ENCODE results near the gene KRT28. TPM values are rescaled to one million over a fixed set of nuclear protein-coding genes. Genes with fewer than 3 reads are reported as not detected.

Gene KRT28
- polyA plus RNA-seq (2013, experiment 1 of 2): not detected
- not detected for polyA plus RNA-seq (2013, experiment 2 of 2)

- Histone ChIP-seq H3K27ac (ENCODE audit: low read depth, low read length, severe bottlenecking) (no peak within 1 kb of the TSS), H3K4me1 (ENCODE audit: control insufficient read depth, insufficient read depth, low read length, poor library complexity, severe bottlenecking) (no peaks in the 10 kb centered on the region), H3K36me3 (ENCODE audit: control insufficient read depth, insufficient read depth, low read length) (no peaks in the 10 kb centered on the region), H3K4me3 (ENCODE audit: extremely low read depth, insufficient read depth, low read length, poor library complexity, severe bottlenecking) (no peak within 1 kb of the TSS), H3K9me3 (ENCODE audit: control insufficient read depth, low read length) (no peaks in the 10 kb centered on the region)
- WGBS, 2 experiments (ENCODE audit: insufficient coverage in 2 of 2): no CpG with 5 or more reads among the region's 3 CpGs
Measured at GRCh38 chr17:40799859-40800258, at the start of gene KRT28. Gene KRT28, minus strand, starts transcription at chr17:40799959. Its CDS starts 66 bp downstream, at chr17:40799893.

- H3K9me3 ChIP-seq (ENCODE audit: control insufficient read depth, low read length): no peaks in the 10 kb centered on the region
- H3K4me3 ChIP-seq (ENCODE audit: extremely low read depth, insufficient read depth, low read length, poor library complexity, severe bottlenecking): no peak overlapping the region
- 100% methylated on average over 1 of the region's 1 CpG for WGBS, 2 experiments (ENCODE audit: insufficient coverage in 2 of 2)
- H3K4me1 ChIP-seq (ENCODE audit: control insufficient read depth, insufficient read depth, low read length, poor library complexity, severe bottlenecking): no peaks in the 10 kb centered on the region
- H3K27ac ChIP-seq (ENCODE audit: low read depth, low read length, severe bottlenecking): no peak overlapping the region
- no peaks in the 10 kb centered on the region for H3K36me3 ChIP-seq (ENCODE audit: control insufficient read depth, insufficient read depth, low read length)
Measured at GRCh38 chr17:40848583-40849235, 49.0 kb upstream of the KRT28 start.

- 91 to 100% methylated on average over 1 of the region's 1 CpG for WGBS, 2 experiments (ENCODE audit: insufficient coverage in 2 of 2)
Measured at GRCh38 chr17:40846515-40847144, 46.9 kb upstream of the KRT28 start.

GRCh38 chr17:40844671-40845107, 44.9 kb upstream of the KRT28 start:
- WGBS, 2 experiments (ENCODE audit: insufficient coverage in 2 of 2): 89 to 96% methylated on average over 4 of the region's 4 CpGs
- no peak overlapping the region for H3K4me3 ChIP-seq (ENCODE audit: extremely low read depth, insufficient read depth, low read length, poor library complexity, severe bottlenecking)
- H3K27ac ChIP-seq (ENCODE audit: low read depth, low read length, severe bottlenecking): no peak overlapping the region
- H3K36me3 ChIP-seq (ENCODE audit: control insufficient read depth, insufficient read depth, low read length): no peaks in the 10 kb centered on the region
- H3K4me1 ChIP-seq (ENCODE audit: control insufficient read depth, insufficient read depth, low read length, poor library complexity, severe bottlenecking): no peaks in the 10 kb centered on the region
- no peaks in the 10 kb centered on the region for H3K9me3 ChIP-seq (ENCODE audit: control insufficient read depth, low read length)

More at GRCh38 chr17:40846515-40847144, 46.9 kb upstream of the KRT28 start:
- H3K4me3 ChIP-seq (ENCODE audit: extremely low read depth, insufficient read depth, low read length, poor library complexity, severe bottlenecking): no peak overlapping the region
- H3K27ac ChIP-seq (ENCODE audit: low read depth, low read length, severe bottlenecking): no peak overlapping the region
- no peaks in the 10 kb centered on the region for H3K9me3 ChIP-seq (ENCODE audit: control insufficient read depth, low read length)
- H3K36me3 ChIP-seq (ENCODE audit: control insufficient read depth, insufficient read depth, low read length): no peaks in the 10 kb centered on the region
- H3K4me1 ChIP-seq (ENCODE audit: control insufficient read depth, insufficient read depth, low read length, poor library complexity, severe bottlenecking): no peaks in the 10 kb centered on the region

- no peaks in the 10 kb centered on the region for H3K4me1 ChIP-seq (ENCODE audit: control insufficient read depth, insufficient read depth, low read length, poor library complexity, severe bottlenecking)
- H3K4me3 ChIP-seq (ENCODE audit: extremely low read depth, insufficient read depth, low read length, poor library complexity, severe bottlenecking): no peak overlapping the region
- H3K27ac ChIP-seq (ENCODE audit: low read depth, low read length, severe bottlenecking): no peak overlapping the region
- WGBS, 2 experiments (ENCODE audit: insufficient coverage in 2 of 2): 54 to 57% methylated on average over 3 of the region's 3 CpGs
- H3K36me3 ChIP-seq (ENCODE audit: control insufficient read depth, insufficient read depth, low read length): no peaks in the 10 kb centered on the region
- no peaks in the 10 kb centered on the region for H3K9me3 ChIP-seq (ENCODE audit: control insufficient read depth, low read length)
Measured at GRCh38 chr17:40843242-40843641, 43.5 kb upstream of the KRT28 start.

- 83% methylated on average over 1 of the region's 3 CpGs; no CpG with 5 or more reads in 1 of the 2 experiments for WGBS, 2 experiments (ENCODE audit: insufficient coverage in 2 of 2)
Measured at GRCh38 chr17:40841246-40841645, 41.5 kb upstream of the KRT28 start.

GRCh38 chr17:40839194-40839593, 39.4 kb upstream of the KRT28 start:
- no peak overlapping the region for H3K27ac ChIP-seq (ENCODE audit: low read depth, low read length, severe bottlenecking)
- WGBS, 2 experiments (ENCODE audit: insufficient coverage in 2 of 2): 79 to 98% methylated on average over 2 to 3 of the region's 3 CpGs
- H3K4me1 ChIP-seq (ENCODE audit: control insufficient read depth, insufficient read depth, low read length, poor library complexity, severe bottlenecking): no peaks in the 10 kb centered on the region
- H3K9me3 ChIP-seq (ENCODE audit: control insufficient read depth, low read length): no peaks in the 10 kb centered on the region
- no peak overlapping the region for H3K4me3 ChIP-seq (ENCODE audit: extremely low read depth, insufficient read depth, low read length, poor library complexity, severe bottlenecking)
- peaks cover 7% of the 10 kb centered on the region for H3K36me3 ChIP-seq (ENCODE audit: control insufficient read depth, insufficient read depth, low read length)

More at GRCh38 chr17:40841246-40841645, 41.5 kb upstream of the KRT28 start:
- Histone ChIP-seq H3K36me3 (ENCODE audit: control insufficient read depth, insufficient read depth, low read length) (no peaks in the 10 kb centered on the region), H3K4me3 (ENCODE audit: extremely low read depth, insufficient read depth, low read length, poor library complexity, severe bottlenecking) (no peak overlapping the region), H3K9me3 (ENCODE audit: control insufficient read depth, low read length) (no peaks in the 10 kb centered on the region), H3K4me1 (ENCODE audit: control insufficient read depth, insufficient read depth, low read length, poor library complexity, severe bottlenecking) (no peaks in the 10 kb centered on the region), H3K27ac (ENCODE audit: low read depth, low read length, severe bottlenecking) (no peak overlapping the region)

GRCh38 chr17:40836020-40836419, 36.3 kb upstream of the KRT28 start:
- Histone ChIP-seq H3K4me1 (ENCODE audit: control insufficient read depth, insufficient read depth, low read length, poor library complexity, severe bottlenecking) (no peaks in the 10 kb centered on the region), H3K4me3 (ENCODE audit: extremely low read depth, insufficient read depth, low read length, poor library complexity, severe bottlenecking) (no peak overlapping the region), H3K9me3 (ENCODE audit: control insufficient read depth, low read length) (no peaks in the 10 kb centered on the region), H3K36me3 (ENCODE audit: control insufficient read depth, insufficient read depth, low read length) (peaks cover 7% of the 10 kb centered on the region), H3K27ac (ENCODE audit: low read depth, low read length, severe bottlenecking) (no peak overlapping the region)
- WGBS, 2 experiments (ENCODE audit: insufficient coverage in 2 of 2): 70% methylated on average over 2 of the region's 4 CpGs; no CpG with 5 or more reads in 1 of the 2 experiments

GRCh38 chr17:40833882-40834281, 34.1 kb upstream of the KRT28 start:
- Histone ChIP-seq H3K4me1 (ENCODE audit: control insufficient read depth, insufficient read depth, low read length, poor library complexity, severe bottlenecking) (no peaks in the 10 kb centered on the region), H3K36me3 (ENCODE audit: control insufficient read depth, insufficient read depth, low read length) (peaks cover 7% of the 10 kb centered on the region), H3K27ac (ENCODE audit: low read depth, low read length, severe bottlenecking) (no peak overlapping the region)

GRCh38 chr17:40832840-40833239, 33.1 kb upstream of the KRT28 start:
- no CpG with 5 or more reads among the region's 3 CpGs for WGBS, 2 experiments (ENCODE audit: insufficient coverage in 2 of 2)
- Histone ChIP-seq H3K4me3 (ENCODE audit: extremely low read depth, insufficient read depth, low read length, poor library complexity, severe bottlenecking) (no peak overlapping the region), H3K9me3 (ENCODE audit: control insufficient read depth, low read length) (no peaks in the 10 kb centered on the region), H3K36me3 (ENCODE audit: control insufficient read depth, insufficient read depth, low read length) (peaks cover 7% of the 10 kb centered on the region), H3K4me1 (ENCODE audit: control insufficient read depth, insufficient read depth, low read length, poor library complexity, severe bottlenecking) (no peaks in the 10 kb centered on the region), H3K27ac (ENCODE audit: low read depth, low read length, severe bottlenecking) (no peak overlapping the region)

More at GRCh38 chr17:40833882-40834281, 34.1 kb upstream of the KRT28 start:
- no peaks in the 10 kb centered on the region for H3K9me3 ChIP-seq (ENCODE audit: control insufficient read depth, low read length)
- no peak overlapping the region for H3K4me3 ChIP-seq (ENCODE audit: extremely low read depth, insufficient read depth, low read length, poor library complexity, severe bottlenecking)
